Colonic mucosa (tissue), 4 donors: ENCODE results near the gene ANGPTL7. TPM values are rescaled to one million over a fixed set of nuclear protein-coding genes. Genes with fewer than 3 reads are reported as not detected.

Source experiments
- DNase-seq: peaks from one replicate; pipeline ENCODE4 v3.0.0-alpha.2; 2020
- H3K27ac ChIP-seq: fragments of 200-600 bp; one replicate; pipeline ENCODE4 v1.8.0; 2021
- H3K27me3 ChIP-seq: fragments of 200-600 bp; one replicate; pipeline ENCODE4 v1.8.0; 2021
- H3K36me3 ChIP-seq: fragments of 200-600 bp; one replicate; pipeline ENCODE4 v1.8.0; 2021
- H3K4me1 ChIP-seq: fragments of 200-600 bp; one replicate; pipeline ENCODE4 v1.8.0; 2021; ENCODE audit warnings: mild to moderate bottlenecking
- H3K4me3 ChIP-seq: fragments of 200-600 bp; one replicate; pipeline ENCODE4 v1.8.0; 2021
- H3K9ac ChIP-seq, 2 donors: one replicate each; pipeline ENCODE4 v1.7.0; 2013; ENCODE audit warnings: control low read depth in 2 of 2, low read depth in 2 of 2, low read length in 2 of 2
- H3K9me3 ChIP-seq: fragments of 200-600 bp; one replicate; pipeline ENCODE4 v1.8.0; 2021
- CTCF ChIP-seq: fragments of 200-600 bp; IDR thresholded peaks from one replicate; pipeline ENCODE4 v1.8.0; 2022; ENCODE audit warnings: antibody characterized with exemption, mild to moderate bottlenecking
- intact Hi-C: fragments of 100-400 bp; cut with DNase I; formaldehyde crosslinking; loops from one replicate; pipeline ENCODE4 v1.14.1; 2022
- total RNA-seq, 2 donors: library from RNA; stranded (reverse); fragmentation: NEBNext Ultra II Directional in 1 of 2; extraction: Animal tissue kit (Norgen Biotek cat#: 25700) in 1 of 2; gene quantifications; one replicate each; pipeline ENCODE4 v1.2.1, GENCODE V29; 2021
- donor health status: healthy.
- donor health status: DM: no; HTN: no; CAD: no.
- donor health status: DM: no; HTN: no; CAD: no.

ANGPTL7 gene
- total RNA-seq = 1 to 10 TPM in 1 of 2 donors, not detected in 1; 1.0 TPM

GRCh38 chr1:11188858-11189451 lies at the start of gene ANGPTL7:
Gene ANGPTL7, plus strand, starts transcription at chr1:11189355. Its CDS starts 225 bp downstream, at chr1:11189580.
- H3K27me3 ChIP-seq = no peaks in the 10 kb centered on the region
- H3K36me3 ChIP-seq = no peaks in the 10 kb centered on the region
- H3K4me1 ChIP-seq = no peaks in the 10 kb centered on the region
- H3K9me3 ChIP-seq = no peaks in the 10 kb centered on the region
- intact Hi-C loops = no loop called here
- no peak within 1 kb of the TSS for H3K4me3 ChIP-seq
- DNase-seq = no peak
- no peak within 1 kb of the TSS for H3K27ac ChIP-seq
- TF ChIP-seq CTCF = no peak
- no peak within 1 kb of the TSS for H3K9ac ChIP-seq

- intact Hi-C loops = no loop called here
- Histone ChIP-seq H3K27me3 (no peaks in the 10 kb centered on the region), H3K4me3 (no peak overlapping the region)
Measured at GRCh38 chr1:11142618-11143391, 46.4 kb upstream of the ANGPTL7 start.

GRCh38 chr1:11143401-11143800 lies 45.8 kb upstream of the ANGPTL7 start:
- intact Hi-C loops = no loop called here
- Histone ChIP-seq H3K9ac (no peak overlapping the region), H3K9me3 (no peaks in the 10 kb centered on the region), H3K27ac (no peak overlapping the region), H3K4me1 (no peaks in the 10 kb centered on the region), H3K4me3 (no peak overlapping the region), H3K27me3 (no peaks in the 10 kb centered on the region), H3K36me3 (peaks cover 3% of the 10 kb centered on the region)
- no peak for DNase-seq
- TF ChIP-seq CTCF = no peak

More at GRCh38 chr1:11142618-11143391, 46.4 kb upstream of the ANGPTL7 start:
- no peak for DNase-seq
- peaks cover 3% of the 10 kb centered on the region for H3K36me3 ChIP-seq
- no peak overlapping the region for H3K27ac ChIP-seq
- no peaks in the 10 kb centered on the region for H3K4me1 ChIP-seq
- no peak overlapping the region for H3K9ac ChIP-seq
- TF ChIP-seq CTCF = no peak
- no peaks in the 10 kb centered on the region for H3K9me3 ChIP-seq

- H3K27me3 ChIP-seq = no peaks in the 10 kb centered on the region
- H3K36me3 ChIP-seq = peaks cover 3% of the 10 kb centered on the region
- H3K9me3 ChIP-seq = no peaks in the 10 kb centered on the region
- no peaks in the 10 kb centered on the region for H3K4me1 ChIP-seq
- no peak overlapping the region for H3K27ac ChIP-seq
- H3K9ac ChIP-seq = no peak overlapping the region
- TF ChIP-seq CTCF = no peak
- DNase-seq = no peak
- intact Hi-C loops = no loop called here
- H3K4me3 ChIP-seq = no peak overlapping the region
Measured at GRCh38 chr1:11143907-11144306, 45.2 kb upstream of the ANGPTL7 start.

- H3K9me3 ChIP-seq = no peaks in the 10 kb centered on the region
- H3K36me3 ChIP-seq = peaks cover 3% of the 10 kb centered on the region
- no peak for DNase-seq
- intact Hi-C loops = no loop called here
- H3K27me3 ChIP-seq = no peaks in the 10 kb centered on the region
- no peak overlapping the region for H3K9ac ChIP-seq
- no peak overlapping the region for H3K27ac ChIP-seq
- H3K4me1 ChIP-seq = no peaks in the 10 kb centered on the region
- no peak overlapping the region for H3K4me3 ChIP-seq
- no peak for TF ChIP-seq CTCF
Measured at GRCh38 chr1:11144570-11145256, 44.4 kb upstream of the ANGPTL7 start.
